Epithelial cell of proximal tubule (primary cell): Measurements from ENCODE around the gene CYB5A. TPM values are rescaled to one million over a fixed set of nuclear protein-coding genes. Genes with fewer than 3 reads are reported as not detected.

ENCODE experiments used
- DNase-seq: peaks from one replicate; pipeline ENCODE4 v3.0.0-alpha.2; 2011; ENCODE audit warnings: low read depth
- H3K4me3 ChIP-seq: 2 replicates; pipeline ENCODE4 v1.5.1; 2011; ENCODE audit warnings: low read depth, mild to moderate bottlenecking, low read length
- total RNA-seq: library from RNA; depleted of rRNA; stranded (reverse); fragments of >200 nt; gene quantifications from 2 replicates; pipeline ENCODE4 v1.2.3, GENCODE V29; 2015
- TF ChIP-seq, protein P1 (sequence below): conservative IDR thresholded peaks from 2 replicates; pipeline ENCODE4 v1.5.1; 2012; ENCODE audit warnings: low read depth, mild to moderate bottlenecking, low read length

Gene CYB5A
- total RNA-seq, 1 donor from 2014 or later, result 140 TPM

- no peak overlapping the region for H3K4me3 ChIP-seq
- TF ChIP-seq, protein P1, sequence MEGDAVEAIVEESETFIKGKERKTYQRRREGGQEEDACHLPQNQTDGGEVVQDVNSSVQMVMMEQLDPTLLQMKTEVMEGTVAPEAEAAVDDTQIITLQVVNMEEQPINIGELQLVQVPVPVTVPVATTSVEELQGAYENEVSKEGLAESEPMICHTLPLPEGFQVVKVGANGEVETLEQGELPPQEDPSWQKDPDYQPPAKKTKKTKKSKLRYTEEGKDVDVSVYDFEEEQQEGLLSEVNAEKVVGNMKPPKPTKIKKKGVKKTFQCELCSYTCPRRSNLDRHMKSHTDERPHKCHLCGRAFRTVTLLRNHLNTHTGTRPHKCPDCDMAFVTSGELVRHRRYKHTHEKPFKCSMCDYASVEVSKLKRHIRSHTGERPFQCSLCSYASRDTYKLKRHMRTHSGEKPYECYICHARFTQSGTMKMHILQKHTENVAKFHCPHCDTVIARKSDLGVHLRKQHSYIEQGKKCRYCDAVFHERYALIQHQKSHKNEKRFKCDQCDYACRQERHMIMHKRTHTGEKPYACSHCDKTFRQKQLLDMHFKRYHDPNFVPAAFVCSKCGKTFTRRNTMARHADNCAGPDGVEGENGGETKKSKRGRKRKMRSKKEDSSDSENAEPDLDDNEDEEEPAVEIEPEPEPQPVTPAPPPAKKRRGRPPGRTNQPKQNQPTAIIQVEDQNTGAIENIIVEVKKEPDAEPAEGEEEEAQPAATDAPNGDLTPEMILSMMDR, result no peak
- no peak for DNase-seq
These were observed 15.2 kb downstream of the CYB5A start for GRCh38 chr18:74276609-74277008.

DNA sequence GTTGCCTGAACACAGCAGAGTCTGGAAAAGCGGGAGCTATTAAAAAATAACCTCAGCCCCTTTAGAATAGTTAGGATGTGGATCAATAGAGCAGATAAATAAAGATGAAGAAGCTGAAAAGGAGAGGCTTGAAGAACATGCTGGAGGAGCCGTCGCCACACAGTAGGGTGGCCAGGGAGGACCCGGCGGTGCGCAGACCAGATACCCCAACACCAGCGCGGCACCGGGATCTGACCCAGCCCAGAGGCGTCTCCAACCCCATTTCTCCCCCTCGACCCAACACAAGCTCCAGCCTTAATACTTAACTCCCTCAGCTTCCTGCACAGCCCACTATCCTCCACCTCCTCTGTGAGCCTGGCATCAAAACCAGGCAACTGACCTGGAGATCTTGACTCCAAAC, 16.0 kb downstream of the CYB5A start:
- TF ChIP-seq, protein P1, result no peak
- H3K4me3 ChIP-seq, result no peak overlapping the region
- DNase-seq, result no peak

GRCh38 chr18:74274700-74275099, 17.1 kb downstream of the CYB5A start:
- TF ChIP-seq, protein P1, result no peak
- DNase-seq, result no peak
- H3K4me3 ChIP-seq, result no peak overlapping the region

- no peak for DNase-seq
- TF ChIP-seq, protein P1, result no peak
- H3K4me3 ChIP-seq, result no peak overlapping the region
These were observed 18.4 kb downstream of the CYB5A start for GRCh38 chr18:74273394-74273793.

- TF ChIP-seq, protein P1, result no peak
- no peak overlapping the region for H3K4me3 ChIP-seq
- no peak for DNase-seq
These were observed 20.1 kb downstream of the CYB5A start for GRCh38 chr18:74271635-74272034.

- no peak overlapping the region for H3K4me3 ChIP-seq
- DNase-seq, result no peak
- TF ChIP-seq, protein P1, result no peak
These were observed 22.7 kb downstream of the CYB5A start for GRCh38 chr18:74268933-74269620.

DNA sequence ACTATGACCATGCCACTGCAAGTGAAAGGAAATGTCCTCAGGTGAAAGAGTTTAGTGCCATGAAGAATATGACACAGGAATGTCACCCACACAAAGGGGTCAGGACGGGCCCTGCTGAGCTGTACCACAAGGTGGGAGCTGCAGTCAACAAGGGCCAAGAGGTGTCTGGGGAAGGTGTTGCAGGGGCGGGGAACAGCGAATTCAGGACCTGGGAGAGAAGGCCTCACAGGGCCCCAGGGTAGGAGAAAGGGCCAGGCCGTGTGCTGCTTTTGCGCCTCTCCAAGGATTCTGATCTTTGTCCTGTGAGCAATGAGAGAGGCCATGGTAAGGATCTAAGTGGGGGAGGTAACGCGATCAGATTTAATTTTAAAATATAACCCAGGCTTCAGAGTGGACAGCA, 23.6 kb downstream of the CYB5A start:
- no peak overlapping the region for H3K4me3 ChIP-seq
- TF ChIP-seq, protein P1, result no peak
- DNase-seq, result no peak
